ENCODE measurements around the gene FAM174C. TPM values are rescaled to one million over a fixed set of nuclear protein-coding genes. Genes with fewer than 3 reads are reported as not detected.

FAM174C gene
- total and polyA plus RNA-seq, 7 donors: 9.0 to 88.8 (median 18.1) TPM

GRCh38 chr19:1276628-1277022, 1.3 kb downstream of the FAM174C start:
- intact Hi-C loops (cut with DNase I): loop anchor here (5.0 to 10.0 kb wide), 4 partner anchors 81 to 138 kb away; partner anchors contain the start of gene NDUFS7 (in 1 of the 2)
- Histone ChIP-seq H3K4me1 (peaks cover 44% of the 10 kb centered on the region), H3K27me3 (ENCODE audit: insufficient read depth in 3 of 3, low read length in 2 of 3) (no peaks in the 10 kb centered on the region), H3K36me3 (ENCODE audit: insufficient read depth in 1 of 2, low read depth in 1 of 2) (peaks cover 6 to 74% of the 10 kb centered on the region in 2 donors), H3K27ac (peak overlapping the region; percentile 99), H3K4me3 (peak overlapping the region; percentile 87), H3K9me3 (no peaks in the 10 kb centered on the region)
- ATAC-seq (no peak), DNase-seq (no peak)
- TF ChIP-seq CTCF (IDR thresholded peaks at IDR 0.05): no peak
- 70 to 77% (median 73%) methylated on average over 10 of the region's 10 CpGs for WGBS, 3 donors

GRCh38 chr19:1277061-1277460, 1.7 kb downstream of the FAM174C start:
- peak overlapping the region; percentile 99 for H3K27ac ChIP-seq
- ATAC-seq: no peak
- peaks cover 40% of the 10 kb centered on the region for H3K4me1 ChIP-seq
- no peak for DNase-seq
- WGBS, 3 donors: 89 to 92% (median 90%) methylated on average over 15 of the region's 15 CpGs
- intact Hi-C loops (cut with DNase I): loop anchor here (5.0 to 10.0 kb wide), 4 partner anchors 80 to 138 kb away; partner anchors contain the start of gene NDUFS7 (in 1 of the 2)
- TF ChIP-seq CTCF (IDR thresholded peaks at IDR 0.05): no peak
- peak overlapping the region; percentile 87 for H3K4me3 ChIP-seq
- peaks cover 4 to 69% of the 10 kb centered on the region in 2 donors for H3K36me3 ChIP-seq (ENCODE audit: insufficient read depth in 1 of 2, low read depth in 1 of 2)
- no peaks in the 10 kb centered on the region for H3K27me3 ChIP-seq (ENCODE audit: insufficient read depth in 3 of 3, low read length in 2 of 3)
- H3K9me3 ChIP-seq: no peaks in the 10 kb centered on the region

GRCh38 chr19:1278074-1278473, 2.7 kb downstream of the FAM174C start:
- intact Hi-C loops (cut with DNase I): loop anchor here (5.0 to 10.0 kb wide), 4 partner anchors 79 to 137 kb away; partner anchors contain the start of gene NDUFS7 (in 1 of the 2)

GRCh38 chr19:1278713-1279660, 3.7 kb downstream of the FAM174C start:
- no peaks in the 10 kb centered on the region for H3K9me3 ChIP-seq
- H3K27me3 ChIP-seq (ENCODE audit: insufficient read depth in 3 of 3, low read length in 2 of 3): peaks cover 0 to 4% (median 0%) of the 10 kb centered on the region in 3 donors
- ATAC-seq: no peak
- WGBS, 3 donors: 83 to 90% (median 88%) methylated on average over 22 to 25 of the region's 25 CpGs
- TF ChIP-seq CTCF (IDR thresholded peaks at IDR 0.05): no peak
- DNase-seq: peak in 1 of 2 donors; percentile 63
- H3K36me3 ChIP-seq (ENCODE audit: insufficient read depth in 1 of 2, low read depth in 1 of 2): peaks cover 4 to 50% of the 10 kb centered on the region in 2 donors
- H3K4me3 ChIP-seq: no peak overlapping the region
- H3K27ac ChIP-seq: no peak overlapping the region
- H3K4me1 ChIP-seq: peaks cover 21% of the 10 kb centered on the region
- intact Hi-C loops (cut with DNase I): loop anchor here (5.0 to 10.0 kb wide), 4 partner anchors 78 to 136 kb away; partner anchors contain the start of gene NDUFS7 (in 1 of the 2)

More at GRCh38 chr19:1278074-1278473, 2.7 kb downstream of the FAM174C start:
- Histone ChIP-seq H3K4me3 (no peak overlapping the region), H3K36me3 (ENCODE audit: insufficient read depth in 1 of 2, low read depth in 1 of 2) (peaks cover 4 to 59% of the 10 kb centered on the region in 2 donors), H3K4me1 (peaks cover 30% of the 10 kb centered on the region), H3K27ac (no peak overlapping the region), H3K27me3 (ENCODE audit: insufficient read depth in 3 of 3, low read length in 2 of 3) (no peaks in the 10 kb centered on the region), H3K9me3 (no peaks in the 10 kb centered on the region)
- no peak for DNase-seq
- WGBS, 3 donors: 82 to 89% (median 84%) methylated on average over 12 of the region's 12 CpGs
- ATAC-seq: no peak
- no peak for TF ChIP-seq CTCF (IDR thresholded peaks at IDR 0.05)
